ENCODE data around the gene PCDH12.

DNA sequence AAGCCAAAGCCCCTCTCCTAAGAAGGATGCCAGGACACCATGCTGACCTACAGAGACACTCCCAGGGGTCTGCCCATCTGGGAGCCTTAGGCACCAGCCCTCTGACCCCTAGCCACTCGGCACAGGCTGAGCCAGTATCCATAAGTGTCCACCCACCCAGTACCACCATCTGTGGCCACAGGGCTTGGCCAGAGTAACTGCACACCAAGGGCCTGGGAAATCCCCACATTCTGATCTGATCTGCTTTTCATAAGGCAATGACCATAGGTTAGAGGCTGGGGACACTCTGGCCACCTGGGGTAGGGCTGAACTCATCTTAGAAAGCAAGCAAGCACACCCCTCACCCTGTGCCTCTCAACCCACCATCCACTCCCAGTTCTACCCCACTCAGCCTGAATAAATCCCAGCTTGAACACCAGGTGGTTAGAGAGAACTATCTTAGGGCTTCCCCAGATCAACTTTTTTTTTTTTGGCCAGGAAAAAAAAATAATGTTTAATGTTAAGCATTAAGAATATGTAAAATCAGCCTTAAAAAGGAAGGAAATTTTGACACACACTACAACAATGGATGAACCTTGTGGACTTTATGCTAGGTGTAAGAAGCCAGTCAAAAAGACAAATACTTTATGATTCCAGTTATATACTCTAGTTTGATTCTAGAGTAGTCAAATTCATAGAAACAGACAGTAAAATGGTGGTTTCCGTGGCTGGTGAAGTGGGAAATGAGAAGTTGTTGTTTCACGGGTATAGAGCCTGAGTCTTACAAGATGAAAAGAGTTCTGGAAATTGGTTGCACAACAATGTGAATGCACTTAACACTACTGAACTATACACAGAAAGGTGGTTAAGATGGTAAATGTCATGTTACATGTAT is 48.6 kb upstream of the PCDH12 start:
- TF ChIP-seq POLR2A (IDR thresholded peaks at IDR 0.05), result no peak
- TF ChIP-seq CTCF (IDR thresholded peaks at IDR 0.05), result no peak

Measured in body of pancreas (tissue), 4 donors.